ENCODE data around the gene LEKR1. TPM values are rescaled to one million over a fixed set of nuclear protein-coding genes. Genes with fewer than 3 reads are reported as not detected.

The LEKR1 gene
- total RNA-seq, 2 donors from 2014 or later: 0.99 to 1.3 TPM

DNA sequence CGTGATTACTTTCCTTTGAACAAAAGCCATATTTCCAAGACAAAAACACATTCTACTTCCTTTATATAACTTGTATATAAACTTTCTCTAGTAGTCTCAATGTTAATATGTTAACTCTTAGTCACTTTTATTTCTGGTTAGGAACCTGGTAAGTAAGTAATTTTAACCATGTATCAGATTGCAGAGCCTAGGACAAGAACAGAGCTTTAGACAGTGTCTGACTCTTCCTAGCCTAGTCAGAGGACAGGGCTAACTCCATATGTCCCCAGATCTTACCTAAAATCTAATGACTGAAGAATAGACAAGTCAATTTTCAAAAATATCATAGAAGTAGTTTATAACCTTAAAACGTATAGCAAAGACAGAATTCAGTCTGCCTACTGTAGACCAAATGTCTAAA, 8.3 kb downstream of the LEKR1 start:
- Histone ChIP-seq H3K4me3 (no peak overlapping the region), H3K27me3 (no peaks in the 10 kb centered on the region), H3K9me3 (no peaks in the 10 kb centered on the region), H3K4me1 (peaks cover 12% of the 10 kb centered on the region), H3K36me3 (replicated peaks in 1 of 2; ENCODE audit: insufficient read depth in 1 of 2, low read depth in 2 of 2) (no peaks in the 10 kb centered on the region), H3K27ac (no peak overlapping the region)
- intact Hi-C loops (cut with DNase I): loop anchor here (10.0 kb wide), 1 partner anchor 240 kb away; no protein-coding TSS in a partner anchor
- TF ChIP-seq POLR2A (IDR thresholded peaks at IDR 0.05): no peak
- TF ChIP-seq, protein P1, sequence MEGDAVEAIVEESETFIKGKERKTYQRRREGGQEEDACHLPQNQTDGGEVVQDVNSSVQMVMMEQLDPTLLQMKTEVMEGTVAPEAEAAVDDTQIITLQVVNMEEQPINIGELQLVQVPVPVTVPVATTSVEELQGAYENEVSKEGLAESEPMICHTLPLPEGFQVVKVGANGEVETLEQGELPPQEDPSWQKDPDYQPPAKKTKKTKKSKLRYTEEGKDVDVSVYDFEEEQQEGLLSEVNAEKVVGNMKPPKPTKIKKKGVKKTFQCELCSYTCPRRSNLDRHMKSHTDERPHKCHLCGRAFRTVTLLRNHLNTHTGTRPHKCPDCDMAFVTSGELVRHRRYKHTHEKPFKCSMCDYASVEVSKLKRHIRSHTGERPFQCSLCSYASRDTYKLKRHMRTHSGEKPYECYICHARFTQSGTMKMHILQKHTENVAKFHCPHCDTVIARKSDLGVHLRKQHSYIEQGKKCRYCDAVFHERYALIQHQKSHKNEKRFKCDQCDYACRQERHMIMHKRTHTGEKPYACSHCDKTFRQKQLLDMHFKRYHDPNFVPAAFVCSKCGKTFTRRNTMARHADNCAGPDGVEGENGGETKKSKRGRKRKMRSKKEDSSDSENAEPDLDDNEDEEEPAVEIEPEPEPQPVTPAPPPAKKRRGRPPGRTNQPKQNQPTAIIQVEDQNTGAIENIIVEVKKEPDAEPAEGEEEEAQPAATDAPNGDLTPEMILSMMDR (IDR thresholded peaks at IDR 0.05): no peak
- WGBS, 2 donors: 54 to 67% methylated on average over 2 of the region's 2 CpGs
- DNase-seq: no peak
- ATAC-seq: no peak

DNA sequence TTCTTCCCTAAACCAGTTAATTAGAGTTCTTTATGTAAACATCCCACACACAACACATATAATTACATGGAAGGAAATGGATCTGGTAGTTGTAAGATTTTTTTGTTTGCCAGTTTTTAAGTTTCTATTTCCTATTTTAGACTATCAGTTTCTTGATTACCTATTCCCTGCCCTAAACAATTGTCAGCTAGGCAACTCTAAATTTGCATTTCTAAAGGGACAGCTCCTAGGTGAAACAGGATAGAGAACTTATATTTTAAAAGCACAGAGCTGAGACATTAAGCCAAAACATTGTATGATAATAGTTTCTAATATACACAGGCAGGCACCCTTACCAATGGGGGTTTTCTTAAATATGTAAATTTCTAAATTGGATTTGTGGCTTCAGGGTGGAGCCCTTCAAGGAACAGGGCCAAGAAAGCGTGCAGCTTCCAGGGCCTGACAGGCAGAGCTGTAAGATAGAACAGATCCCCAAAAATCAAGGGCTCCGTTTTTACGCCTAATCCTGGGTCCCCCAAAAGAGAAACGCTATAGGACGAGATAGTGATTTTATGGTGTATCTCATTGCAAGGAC, 8.9 kb downstream of the LEKR1 start:
- 88 to 91% methylated on average over 5 of the region's 5 CpGs for WGBS, 2 donors
- TF ChIP-seq, protein P1 (IDR thresholded peaks at IDR 0.05): no peak
- TF ChIP-seq POLR2A (IDR thresholded peaks at IDR 0.05): no peak
- no peaks in the 10 kb centered on the region for H3K9me3 ChIP-seq
- H3K36me3 ChIP-seq (replicated peaks in 1 of 2; ENCODE audit: insufficient read depth in 1 of 2, low read depth in 2 of 2): no peaks in the 10 kb centered on the region
- H3K27me3 ChIP-seq: no peaks in the 10 kb centered on the region
- DNase-seq (no peak), ATAC-seq (no peak)
- intact Hi-C loops (cut with DNase I): loop anchor here (10.0 kb wide), 1 partner anchor 240 kb away; no protein-coding TSS in a partner anchor
- no peak overlapping the region for H3K27ac ChIP-seq
- no peak overlapping the region for H3K4me3 ChIP-seq
- H3K4me1 ChIP-seq: peaks cover 12% of the 10 kb centered on the region

DNA sequence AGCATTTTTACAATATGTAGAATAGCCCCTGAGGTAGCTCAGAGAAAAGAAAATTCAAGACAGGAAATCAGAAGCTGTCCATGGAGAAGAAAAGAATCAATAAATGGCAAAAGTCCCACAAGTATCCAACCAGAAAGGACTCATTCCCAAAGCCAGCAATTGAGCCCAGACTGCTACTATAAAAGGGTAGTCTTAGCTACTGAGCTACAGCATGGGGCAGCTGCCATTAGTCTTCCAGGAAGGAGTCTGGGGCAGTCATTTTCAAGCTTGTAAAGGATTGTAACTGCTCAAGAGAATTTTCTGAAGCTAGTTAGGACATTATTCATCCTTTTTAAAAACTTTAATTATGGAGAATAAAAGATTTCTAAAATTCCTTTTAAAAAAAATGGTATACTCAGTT, 10.5 kb downstream of the LEKR1 start:
- H3K36me3 ChIP-seq (replicated peaks in 1 of 2; ENCODE audit: insufficient read depth in 1 of 2, low read depth in 2 of 2): no peaks in the 10 kb centered on the region
- H3K27ac ChIP-seq: no peak overlapping the region
- H3K4me3 ChIP-seq: no peak overlapping the region
- no peaks in the 10 kb centered on the region for H3K9me3 ChIP-seq
- intact Hi-C loops (cut with DNase I): loop anchor here (10.0 kb wide), 1 partner anchor 238 kb away; no protein-coding TSS in a partner anchor
- no peak for TF ChIP-seq POLR2A (IDR thresholded peaks at IDR 0.05)
- TF ChIP-seq, protein P1 (IDR thresholded peaks at IDR 0.05): no peak
- H3K4me1 ChIP-seq: peaks cover 12% of the 10 kb centered on the region
- DNase-seq: no peak
- H3K27me3 ChIP-seq: no peaks in the 10 kb centered on the region
- ATAC-seq: no peak

DNA sequence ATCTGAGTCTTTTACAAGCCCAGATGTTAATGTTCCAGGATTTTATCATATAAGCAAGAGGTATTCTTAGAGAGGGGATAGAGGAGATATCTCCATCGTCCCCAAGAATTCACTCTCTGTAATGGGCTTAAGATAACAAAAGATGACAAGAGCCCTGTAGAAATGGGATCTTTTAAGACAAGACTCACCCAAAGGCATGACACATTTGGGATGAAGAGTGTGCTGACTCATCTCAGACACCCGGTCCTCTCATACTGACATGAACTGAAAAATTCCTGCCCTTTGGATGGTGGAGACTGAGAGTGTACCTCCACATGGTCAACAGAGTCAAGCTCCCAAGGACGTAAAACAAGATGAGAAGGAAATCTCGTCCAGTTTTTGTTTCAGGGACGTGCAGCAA, 11.0 kb downstream of the LEKR1 start:
- H3K36me3 ChIP-seq (replicated peaks in 1 of 2; ENCODE audit: insufficient read depth in 1 of 2, low read depth in 2 of 2): no peaks in the 10 kb centered on the region
- ATAC-seq (no peak), DNase-seq (no peak)
- H3K27me3 ChIP-seq: no peaks in the 10 kb centered on the region
- WGBS, 2 donors: 73 to 83% methylated on average over 5 of the region's 5 CpGs
- H3K4me1 ChIP-seq: peaks cover 11% of the 10 kb centered on the region
- TF ChIP-seq, protein P1 (IDR thresholded peaks at IDR 0.05): no peak
- TF ChIP-seq POLR2A (IDR thresholded peaks at IDR 0.05): no peak
- no peaks in the 10 kb centered on the region for H3K9me3 ChIP-seq
- intact Hi-C loops (cut with DNase I): loop anchor here (10.0 kb wide), 1 partner anchor 238 kb away; no protein-coding TSS in a partner anchor
- no peak overlapping the region for H3K4me3 ChIP-seq
- H3K27ac ChIP-seq: no peak overlapping the region

DNA sequence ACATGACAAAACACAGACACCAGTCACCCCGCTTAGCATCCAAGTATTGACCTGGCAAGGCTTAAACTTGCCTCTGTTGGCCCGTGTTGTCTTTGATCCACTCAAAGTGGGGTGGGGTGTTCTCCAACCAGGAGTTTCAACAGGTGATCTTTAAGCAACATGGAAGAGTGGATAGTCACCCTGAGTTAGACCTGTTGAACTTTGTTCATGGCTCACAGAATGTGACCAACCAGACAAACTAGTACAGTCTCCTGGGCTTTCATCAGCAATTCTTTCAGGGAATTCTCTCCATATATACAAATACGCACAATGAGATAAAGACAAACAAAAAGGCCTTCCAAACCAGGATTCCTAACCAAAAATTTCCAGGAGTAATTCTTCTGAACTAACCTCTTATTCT, 11.9 kb downstream of the LEKR1 start:
- intact Hi-C loops (cut with DNase I): loop anchor here (10.0 kb wide), 1 partner anchor 237 kb away; no protein-coding TSS in a partner anchor
- Histone ChIP-seq H3K27me3 (no peaks in the 10 kb centered on the region), H3K4me3 (no peak overlapping the region), H3K36me3 (replicated peaks in 1 of 2; ENCODE audit: insufficient read depth in 1 of 2, low read depth in 2 of 2) (no peaks in the 10 kb centered on the region), H3K4me1 (peaks cover 2% of the 10 kb centered on the region), H3K27ac (no peak overlapping the region), H3K9me3 (no peaks in the 10 kb centered on the region)
- TF ChIP-seq, protein P1 (IDR thresholded peaks at IDR 0.05): no peak
- no peak for TF ChIP-seq POLR2A (IDR thresholded peaks at IDR 0.05)
- DNase-seq: no peak
- WGBS, 2 donors: 87 to 91% methylated on average over 3 of the region's 3 CpGs
- ATAC-seq: no peak
